B cell (primary cell): ENCODE data around the gene BRWD1. TPM values are rescaled to one million over a fixed set of nuclear protein-coding genes. Genes with fewer than 3 reads are reported as not detected.

ENCODE experiments used
- ATAC-seq: fragments of 200-7000 bp; cut with Tn5 transposase; one replicate; pipeline ENCODE4 v1.10.0; 2021; ENCODE audit warnings: low read depth, mild to moderate bottlenecking, moderate number of reproducible peaks, moderate library complexity
- CTCF ChIA-PET: fragments of 350-600 bp; sonication (Branson Sonifier 250); formaldehyde crosslinking; loops from one replicate; lab custom pipeline; 2021; ENCODE audit warnings: antibody characterized with exemption, inconsistent platforms; lab: Charles Lee
- POLR2A ChIA-PET: fragments of 350-600 bp; sonication (Branson Sonifier 250); formaldehyde crosslinking; loops from one replicate; lab custom pipeline; 2021; ENCODE audit warnings: antibody characterized with exemption; lab: Charles Lee
- DNase-seq: peaks from one replicate; pipeline ENCODE4 v3.0.0; 2013
- H2AFZ ChIP-seq: 2 replicates; pipeline ENCODE4 v1.6.1; 2012; ENCODE audit warnings: mild to moderate bottlenecking, low read depth, low read length; ENCODE audit not compliant: insufficient read depth, poor library complexity, severe bottlenecking
- H3K27ac ChIP-seq, 2 donors: 1 replicate in 1 of 2; 2 replicates in 1 of 2; pipeline ENCODE4 v1.5.1; 2012 to 2013; ENCODE audit warnings: low read length in 2 of 2, mild to moderate bottlenecking in 2 of 2, moderate library complexity in 1 of 2
- H3K27me3 ChIP-seq, 4 experiments: fragments of 200-600 bp in 1 of 4; sonication (generic) in 1 of 4; replicated peaks in 1 of 4; 1 replicate in 2 of 4; 2 replicates in 2 of 4; pipeline versions ENCODE4 v1.6.1 to v1.7.0; 2013 to 2016; ENCODE audit warnings: low read length in 3 of 4, mild to moderate bottlenecking in 2 of 4, mixed read lengths in 1 of 4, moderate library complexity in 1 of 4; ENCODE audit not compliant: insufficient read depth in 4 of 4, control insufficient read depth in 3 of 4; ENCODE audit errors: control extremely low read depth in 1 of 4
- H3K36me3 ChIP-seq, 2 experiments: replicated peaks in 1 of 2; 1 replicate in 1 of 2; 2 replicates in 1 of 2; pipeline versions ENCODE4 v1.6.1 to v1.7.1; 2013; ENCODE audit warnings: low read length in 1 of 2; ENCODE audit not compliant: insufficient read depth in 2 of 2, control insufficient read depth in 1 of 2; ENCODE audit errors: control extremely low read depth in 1 of 2, extremely low read depth in 1 of 2
- H3K4me1 ChIP-seq, 2 donors: fragments of 200-600 bp in 1 of 2; sonication (generic) in 1 of 2; 1 replicate in 1 of 2; 2 replicates in 1 of 2; pipeline versions ENCODE4 v1.5.1 to v1.6.1; 2013 to 2017; ENCODE audit warnings: low read length in 2 of 2; ENCODE audit not compliant: control insufficient read depth in 2 of 2, insufficient read depth in 2 of 2
- H3K4me2 ChIP-seq: replicated peaks from 2 replicates; pipeline ENCODE3; 2012; ENCODE audit warnings: mild to moderate bottlenecking, low read depth, low read length; ENCODE audit not compliant: poor library complexity, severe bottlenecking
- H3K4me3 ChIP-seq, 5 experiments: fragments of 200-600 bp in 1 of 5; sonication (generic) in 1 of 5; 1 replicate in 3 of 5; 2 replicates in 2 of 5; pipeline versions ENCODE4 v1.5.1 to v1.7.0; 2011 to 2016; ENCODE audit warnings: low read length in 4 of 5, mild to moderate bottlenecking in 4 of 5, low read depth in 2 of 5, control low read depth in 1 of 5, moderate library complexity in 1 of 5; ENCODE audit not compliant: insufficient read depth in 1 of 5; ENCODE audit errors: control extremely low read depth in 1 of 5, extremely low read depth in 1 of 5
- H3K79me2 ChIP-seq: fragments of 200-600 bp; sonication (generic); one replicate; pipeline ENCODE4 v1.6.0; 2016; ENCODE audit warnings: low read length; ENCODE audit not compliant: control insufficient read depth, insufficient read depth
- H3K9ac ChIP-seq: fragments of 200-600 bp; sonication (generic); 2 replicates; pipeline ENCODE4 v1.6.1; 2017; ENCODE audit warnings: mild to moderate bottlenecking, low read length, moderate library complexity
- H3K9me3 ChIP-seq, 3 donors: one replicate each; pipeline versions ENCODE4 v1.6.1 to v1.7.1; 2013; ENCODE audit warnings: low read length in 2 of 3; ENCODE audit not compliant: control insufficient read depth in 2 of 3, insufficient read depth in 1 of 3; ENCODE audit errors: control extremely low read depth in 1 of 3
- H4K20me1 ChIP-seq: 2 replicates; pipeline ENCODE4 v1.6.0; 2012; ENCODE audit warnings: mild to moderate bottlenecking, low read length; ENCODE audit not compliant: insufficient read depth, control insufficient read depth, poor library complexity, severe bottlenecking
- H3K27ac Mint-ChIP-seq: one replicate; pipeline ENCODE4 v1.8.0; 2021; ENCODE audit warnings: mixed read lengths
- H3K27me3 Mint-ChIP-seq: one replicate; pipeline ENCODE4 v1.8.0; 2021; ENCODE audit warnings: mixed read lengths
- H3K4me1 Mint-ChIP-seq: one replicate; pipeline ENCODE4 v1.8.0; 2021; ENCODE audit warnings: mixed read lengths
- H3K4me3 Mint-ChIP-seq: one replicate; pipeline ENCODE4 v1.8.0; 2021; ENCODE audit warnings: mixed read lengths
- H3K9me3 Mint-ChIP-seq: one replicate; pipeline ENCODE4 v1.8.0; 2022; ENCODE audit warnings: mixed read lengths; ENCODE audit not compliant: insufficient read depth
- EZH2 ChIP-seq: IDR thresholded peaks from 2 replicates; pipeline ENCODE4 v1.6.1; 2012; ENCODE audit warnings: borderline replicate concordance, low read depth, mild to moderate bottlenecking, moderate library complexity, low read length; ENCODE audit not compliant: insufficient read depth, poor library complexity, severe bottlenecking
- WGBS: methylation state at CpG from one replicate; pipeline ENCODE4 v1.1.5; 2013; ENCODE audit warnings: missing lambda C conversion rate; ENCODE audit not compliant: insufficient coverage; 5-methylcytosine and 5-hydroxymethylcytosine counted together
- intact Hi-C: fragments of 100-400 bp; cut with micrococcal nuclease; formaldehyde crosslinking; loops from one replicate; pipeline ENCODE4 v1.10.0; 2022
- polyA plus RNA-seq: library from polyadenylated mRNA; depleted of rRNA; stranded (reverse); fragments of >200 nt; gene quantifications from 2 replicates; pipeline ENCODE4 v1.2.3, GENCODE V29; 2012
- total RNA-seq, 2 donors: library from RNA; stranded (reverse); fragments of 120-200 nt in 1 of 2; gene quantifications; 1 replicate in 1 of 2; 2 replicates in 1 of 2; pipeline versions ENCODE4 v1.2.3 to v1.2.4, GENCODE V29; 2013 to 2022
- TF ChIP-seq, protein P1 (sequence below): fragments of 200-600 bp; IDR thresholded peaks from one replicate; pipeline ENCODE4 v1.8.0; 2022; ENCODE audit warnings: antibody characterized with exemption, mild to moderate bottlenecking

Gene BRWD1
- total and polyA plus RNA-seq, 2 donors (not counting 1 experiment from before 2014, with no cell fraction given), result 9.4 to 93.9 TPM

GRCh38 chr21:39142972-39143371 is 170.5 kb downstream of the BRWD1 start:
- Mint-ChIP-seq H3K27me3 (peaks cover 3% of the 10 kb centered on the region), H3K9me3 (peaks cover 2% of the 10 kb centered on the region), H3K27ac (no peak overlapping the region), H3K4me3 (no peak overlapping the region), H3K4me1 (no peaks in the 10 kb centered on the region)
- no CpG with 5 or more reads among the region's 3 CpGs for WGBS
- Histone ChIP-seq H3K79me2 (no peaks in the 10 kb centered on the region), H2AFZ (no peak overlapping the region), H3K4me1 (no peaks in the 10 kb centered on the region), H3K27ac (no peak overlapping the region), H3K9ac (no peak overlapping the region), H3K27me3 (no peaks in the 10 kb centered on the region), H3K4me2 (no peak overlapping the region), H3K9me3 (no peaks in the 10 kb centered on the region), H3K36me3 (no peaks in the 10 kb centered on the region), H4K20me1 (no peaks in the 10 kb centered on the region), H3K4me3 (no peak overlapping the region)
- TF ChIP-seq, protein P1, sequence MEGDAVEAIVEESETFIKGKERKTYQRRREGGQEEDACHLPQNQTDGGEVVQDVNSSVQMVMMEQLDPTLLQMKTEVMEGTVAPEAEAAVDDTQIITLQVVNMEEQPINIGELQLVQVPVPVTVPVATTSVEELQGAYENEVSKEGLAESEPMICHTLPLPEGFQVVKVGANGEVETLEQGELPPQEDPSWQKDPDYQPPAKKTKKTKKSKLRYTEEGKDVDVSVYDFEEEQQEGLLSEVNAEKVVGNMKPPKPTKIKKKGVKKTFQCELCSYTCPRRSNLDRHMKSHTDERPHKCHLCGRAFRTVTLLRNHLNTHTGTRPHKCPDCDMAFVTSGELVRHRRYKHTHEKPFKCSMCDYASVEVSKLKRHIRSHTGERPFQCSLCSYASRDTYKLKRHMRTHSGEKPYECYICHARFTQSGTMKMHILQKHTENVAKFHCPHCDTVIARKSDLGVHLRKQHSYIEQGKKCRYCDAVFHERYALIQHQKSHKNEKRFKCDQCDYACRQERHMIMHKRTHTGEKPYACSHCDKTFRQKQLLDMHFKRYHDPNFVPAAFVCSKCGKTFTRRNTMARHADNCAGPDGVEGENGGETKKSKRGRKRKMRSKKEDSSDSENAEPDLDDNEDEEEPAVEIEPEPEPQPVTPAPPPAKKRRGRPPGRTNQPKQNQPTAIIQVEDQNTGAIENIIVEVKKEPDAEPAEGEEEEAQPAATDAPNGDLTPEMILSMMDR, result no peak
- no peak for TF ChIP-seq EZH2
- DNase-seq, result no peak
- intact Hi-C loops, result no loop called here
- ChIA-PET CTCF (no interaction called here), POLR2A (no interaction called here)
- no peak for ATAC-seq

- no peaks in the 10 kb centered on the region for H4K20me1 ChIP-seq
- H3K4me1 ChIP-seq, result no peaks in the 10 kb centered on the region
- Mint-ChIP-seq H3K4me3 (no peak overlapping the region), H3K27ac (no peak overlapping the region), H3K9me3 (no peaks in the 10 kb centered on the region), H3K4me1 (no peaks in the 10 kb centered on the region), H3K27me3 (peaks cover 4% of the 10 kb centered on the region)
- H3K4me2 ChIP-seq, result no peak overlapping the region
- TF ChIP-seq, protein P1, result no peak
- no peak for TF ChIP-seq EZH2
- H3K9ac ChIP-seq, result no peak overlapping the region
- intact Hi-C loops, result no loop called here
- H3K9me3 ChIP-seq, result no peaks in the 10 kb centered on the region
- H3K27me3 ChIP-seq, result no peaks in the 10 kb centered on the region
- ATAC-seq, result no peak
- no peaks in the 10 kb centered on the region for H3K79me2 ChIP-seq
- ChIA-PET POLR2A (no interaction called here), CTCF (interaction anchor here (2.0 kb wide), 1 partner anchor 406 kb away, joined by 12 read pairs; no protein-coding TSS in a partner anchor)
- no peaks in the 10 kb centered on the region for H3K36me3 ChIP-seq
- no peak overlapping the region for H3K4me3 ChIP-seq
- DNase-seq, result no peak
- H2AFZ ChIP-seq, result no peak overlapping the region
- 93% methylated on average over 3 of the region's 3 CpGs for WGBS
- no peak overlapping the region for H3K27ac ChIP-seq
Observed at GRCh38 chr21:39141502-39141901, 171.9 kb downstream of the BRWD1 start.
